GM12872 (cell line): ENCODE results near the gene ACSBG1.

Source experiments
- CTCF ChIP-seq: IDR thresholded peaks from 3 replicates; pipeline ENCODE4 v1.5.1; 2011; ENCODE audit warnings: low read depth, mild to moderate bottlenecking, low read length, moderate library complexity; ENCODE audit not compliant: insufficient read depth

ACSBG1 gene

GRCh38 chr15:78228356-78228996 is 5.9 kb downstream of the ACSBG1 start:
- no peak for TF ChIP-seq CTCF

GRCh38 chr15:78225783-78226541 is 8.4 kb downstream of the ACSBG1 start:
- TF ChIP-seq CTCF: no peak

DNA sequence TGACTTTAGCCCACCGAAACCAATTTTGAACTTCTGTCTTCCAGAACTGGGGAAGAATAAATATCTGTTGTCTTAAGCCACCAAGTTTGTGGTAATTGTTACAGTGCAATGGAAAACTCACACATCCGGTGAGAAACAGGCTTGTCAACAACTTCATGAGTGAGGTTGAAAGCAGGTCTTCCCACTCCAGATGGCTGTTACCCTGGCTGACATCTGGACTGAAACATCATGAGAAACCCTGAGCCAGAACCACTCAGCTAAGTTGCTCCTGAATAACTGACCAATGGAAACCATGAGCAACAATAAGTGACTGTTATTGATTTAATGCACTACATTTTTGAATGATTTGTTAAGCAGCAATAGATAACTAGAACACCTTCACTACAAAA is 10.3 kb downstream of the ACSBG1 start:
- TF ChIP-seq CTCF: no peak

DNA sequence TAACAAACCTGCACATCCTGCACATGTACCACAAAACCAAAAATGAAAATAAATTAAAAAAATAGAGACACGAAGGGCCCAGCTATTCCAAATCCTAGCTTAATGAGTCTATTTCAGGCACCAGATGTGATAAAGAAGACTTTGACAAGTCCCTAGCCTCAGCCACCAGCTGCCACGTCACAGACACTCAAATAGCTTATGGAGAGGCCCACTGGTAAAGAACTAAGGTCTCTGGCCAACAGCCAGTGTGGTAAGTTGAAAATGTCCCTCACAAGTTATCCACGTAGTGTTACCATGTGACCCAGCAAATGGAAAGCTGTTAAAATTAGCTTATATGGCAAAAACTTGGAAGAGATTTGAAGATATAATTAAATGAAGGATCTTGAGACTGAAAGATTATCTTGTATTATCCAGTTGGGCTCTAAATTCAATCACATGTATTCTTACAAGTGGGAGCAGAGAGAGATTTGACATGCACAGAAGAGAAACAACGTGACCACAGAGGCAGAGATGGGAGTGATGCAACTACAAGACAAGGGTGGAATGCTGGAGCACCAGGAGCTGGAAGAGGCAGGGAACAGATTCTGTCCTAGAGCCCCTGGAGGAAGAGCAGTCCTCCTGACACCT is 10.9 kb downstream of the ACSBG1 start:
- no peak for TF ChIP-seq CTCF

DNA sequence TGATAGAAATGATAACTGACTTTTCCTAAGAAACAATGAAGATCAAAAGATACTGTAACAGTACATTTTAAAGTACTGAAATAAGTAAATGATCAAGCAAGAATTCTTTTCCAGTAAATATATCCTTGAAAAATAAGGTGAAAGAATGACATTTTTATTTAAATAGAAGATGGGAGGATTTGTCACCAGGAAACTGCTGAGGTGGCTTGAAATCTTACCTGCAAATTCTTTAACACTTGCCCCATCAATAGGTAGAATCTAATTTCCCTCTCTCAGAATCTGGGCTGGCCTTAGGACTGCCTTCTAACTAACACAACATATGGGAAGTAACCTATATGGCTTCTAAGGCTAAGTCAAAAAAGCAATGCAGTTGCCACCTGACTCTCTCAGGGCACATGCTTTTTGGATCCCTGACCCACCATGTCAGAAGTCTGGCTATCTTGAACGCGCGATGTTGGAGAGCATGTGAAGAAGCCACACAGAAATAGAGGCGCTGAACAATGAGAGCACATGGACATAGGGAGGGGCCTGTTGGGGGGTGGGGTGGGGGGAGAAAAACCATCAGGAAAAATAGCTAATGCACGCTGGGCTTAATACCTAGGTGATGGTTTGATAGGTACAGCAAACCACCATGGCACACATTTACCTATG is 11.5 kb downstream of the ACSBG1 start:
- no peak for TF ChIP-seq CTCF

GRCh38 chr15:78220713-78221112 is 13.7 kb downstream of the ACSBG1 start:
- TF ChIP-seq CTCF: no peak
